Ammon's horn (tissue), 1 donor: Measurements from ENCODE around the gene DDX39A.
"Not testable (repeated sequence)": the region's sequence is repeated elsewhere in the genome, so short reads cannot be mapped to it uniquely, and the experiment has no call there.

Experiments used
- DNase-seq: peaks from one replicate; pipeline ENCODE4 v3.0.0-alpha.2; 2016; ENCODE audit warnings: low spot score

DDX39A gene

GRCh38 chr19:14385492-14385891 is 33.6 kb downstream of the DDX39A start:
- no peak for DNase-seq

DNA sequence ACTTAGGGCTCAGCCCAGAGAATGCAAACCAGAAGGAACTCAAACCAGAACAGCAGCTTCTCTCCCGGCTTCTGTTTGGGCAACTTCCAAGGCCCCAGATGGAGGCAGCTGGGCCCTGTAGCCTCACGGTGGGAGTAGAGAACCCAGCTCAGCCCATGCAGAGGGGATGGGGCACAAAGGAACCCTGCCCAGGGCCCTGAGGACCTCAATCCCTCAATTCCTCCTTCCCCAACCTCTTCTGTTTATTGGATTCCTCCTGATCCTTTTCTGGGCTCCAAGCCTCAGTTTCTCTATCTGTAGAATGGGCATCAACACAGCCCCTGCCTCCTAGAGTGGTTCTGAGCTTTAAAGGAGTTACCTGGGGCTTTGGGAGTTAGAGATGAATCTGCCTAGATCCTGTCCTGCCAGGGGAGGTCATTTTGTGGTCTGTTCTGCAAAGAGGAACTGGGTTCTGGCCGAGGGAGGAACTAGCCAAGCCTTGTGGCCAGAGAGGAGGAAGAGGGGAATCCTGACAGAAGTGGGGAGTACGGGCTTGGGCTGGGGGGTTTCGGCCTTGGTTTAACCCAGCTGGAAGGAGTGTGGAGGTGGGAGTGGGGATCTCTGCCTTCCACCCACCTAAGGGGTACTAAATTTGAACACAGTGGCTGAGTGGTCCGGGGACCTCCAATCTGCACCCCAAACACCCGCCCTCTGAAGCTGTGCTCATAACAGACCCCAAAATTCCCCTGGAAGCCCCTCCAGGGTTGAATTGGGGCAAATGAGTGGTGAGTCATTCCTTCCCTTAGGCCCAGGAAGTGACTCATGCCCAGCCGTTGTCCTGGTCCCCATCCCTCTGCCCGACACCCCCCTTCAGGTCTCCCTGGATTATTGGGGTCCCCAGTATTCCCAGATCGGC is 35.2 kb downstream of the DDX39A start:
- peak; percentile 67 for DNase-seq

DNA sequence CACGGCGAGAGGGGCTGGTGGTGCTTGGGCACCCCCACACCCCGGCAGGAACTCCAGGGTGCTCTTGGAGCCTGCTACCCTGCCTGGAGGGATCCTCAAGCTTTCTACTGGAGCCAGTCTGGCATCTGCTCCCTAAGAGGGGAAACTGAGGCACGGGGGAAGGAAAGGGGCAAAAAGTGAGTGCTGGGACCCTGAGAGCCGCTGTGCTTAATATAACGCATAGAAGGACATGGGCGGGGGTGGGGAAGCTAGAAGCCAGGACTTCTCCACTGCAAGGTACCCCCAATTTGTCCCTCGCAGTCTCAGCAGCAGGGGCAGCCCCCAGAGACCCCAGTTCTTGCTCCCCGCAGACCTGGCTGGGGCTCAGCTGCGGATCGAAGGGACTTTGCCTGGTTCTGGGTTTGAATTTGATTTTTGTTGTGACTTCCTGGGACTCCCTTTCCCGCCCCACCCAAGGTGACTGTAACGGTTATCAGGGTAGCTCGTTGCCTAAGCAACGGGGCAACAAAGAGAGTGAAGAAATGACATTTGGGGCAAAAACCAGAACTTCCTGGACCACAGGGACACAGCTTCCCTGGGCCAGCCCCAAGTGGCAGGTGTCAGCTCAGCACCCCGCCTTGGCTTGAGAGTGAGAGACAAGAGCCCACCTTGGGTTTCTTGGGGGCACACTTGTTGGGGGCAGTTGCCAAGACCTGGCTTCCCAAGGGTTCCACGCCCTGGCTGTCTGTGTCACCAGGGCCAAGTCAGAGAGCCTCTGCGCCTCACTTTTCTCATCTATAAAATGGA is 37.3 kb downstream of the DDX39A start:
- no peak for DNase-seq

- DNase-seq: no peak
Observed at GRCh38 chr19:14379294-14380065, 39.7 kb downstream of the DDX39A start.

DNA sequence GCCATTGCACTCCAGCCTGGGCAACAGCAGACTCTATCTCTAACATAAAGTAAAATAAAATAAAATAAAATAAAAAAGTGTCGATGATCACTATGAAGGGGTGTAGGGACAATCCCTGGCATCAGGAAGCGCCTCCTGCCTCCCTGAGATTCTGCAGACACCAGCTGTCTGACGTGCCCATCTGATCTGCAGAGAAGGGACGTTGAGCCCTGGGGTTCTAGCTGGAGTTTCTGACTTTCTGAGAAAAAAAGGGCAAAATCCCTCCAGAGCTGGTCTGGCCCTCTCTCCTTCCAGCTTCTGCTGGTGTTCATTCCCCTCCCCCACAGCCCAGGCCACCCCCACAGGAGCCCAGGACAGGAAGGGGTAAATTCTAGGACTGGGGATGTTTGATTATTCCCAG is 40.3 kb downstream of the DDX39A start:
- DNase-seq: no peak

GRCh38 chr19:14377883-14378328 is 41.2 kb downstream of the DDX39A start:
- DNase-seq: no peak

DNA sequence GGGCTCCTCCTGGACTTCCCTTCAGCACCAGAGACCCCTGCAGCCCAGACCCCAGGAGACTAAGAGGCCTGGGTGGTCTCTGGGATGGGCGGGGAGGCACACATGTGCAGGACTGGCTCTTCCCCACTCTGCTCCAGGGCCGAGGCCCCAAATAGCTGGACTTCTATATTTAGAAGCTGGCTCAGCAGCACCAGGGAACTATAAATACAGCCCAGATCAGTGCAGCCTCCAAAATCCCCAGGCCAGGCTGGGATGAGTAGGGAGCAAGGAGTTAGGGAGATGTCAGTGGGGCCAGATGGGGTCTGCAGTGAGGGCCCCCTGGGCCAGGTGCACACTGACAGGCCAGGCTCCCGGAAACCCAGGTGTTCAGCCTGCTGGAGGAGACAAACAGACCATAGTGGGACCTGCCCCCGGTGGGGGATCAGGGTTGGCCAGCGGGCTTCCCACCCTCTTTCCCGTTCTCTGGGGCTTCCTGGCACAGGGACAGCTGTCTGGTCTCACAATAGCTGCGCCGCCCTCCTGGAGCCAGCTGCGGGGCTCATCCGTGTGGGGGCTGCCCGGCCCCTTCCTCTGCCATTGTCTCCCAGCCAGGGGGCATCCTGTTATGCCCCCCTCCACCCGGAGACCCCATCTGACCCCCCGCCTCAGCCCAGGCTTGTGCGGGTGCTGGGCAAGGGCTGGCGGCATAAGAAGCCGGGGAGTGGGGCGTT is 43.4 kb downstream of the DDX39A start:
- no peak for DNase-seq

GRCh38 chr19:14375055-14375581 is 44.0 kb downstream of the DDX39A start:
- peak; percentile 60 for DNase-seq

- DNase-seq: not testable (repeated sequence)
Observed at GRCh38 chr19:14374313-14374712, 44.8 kb downstream of the DDX39A start.

DNA sequence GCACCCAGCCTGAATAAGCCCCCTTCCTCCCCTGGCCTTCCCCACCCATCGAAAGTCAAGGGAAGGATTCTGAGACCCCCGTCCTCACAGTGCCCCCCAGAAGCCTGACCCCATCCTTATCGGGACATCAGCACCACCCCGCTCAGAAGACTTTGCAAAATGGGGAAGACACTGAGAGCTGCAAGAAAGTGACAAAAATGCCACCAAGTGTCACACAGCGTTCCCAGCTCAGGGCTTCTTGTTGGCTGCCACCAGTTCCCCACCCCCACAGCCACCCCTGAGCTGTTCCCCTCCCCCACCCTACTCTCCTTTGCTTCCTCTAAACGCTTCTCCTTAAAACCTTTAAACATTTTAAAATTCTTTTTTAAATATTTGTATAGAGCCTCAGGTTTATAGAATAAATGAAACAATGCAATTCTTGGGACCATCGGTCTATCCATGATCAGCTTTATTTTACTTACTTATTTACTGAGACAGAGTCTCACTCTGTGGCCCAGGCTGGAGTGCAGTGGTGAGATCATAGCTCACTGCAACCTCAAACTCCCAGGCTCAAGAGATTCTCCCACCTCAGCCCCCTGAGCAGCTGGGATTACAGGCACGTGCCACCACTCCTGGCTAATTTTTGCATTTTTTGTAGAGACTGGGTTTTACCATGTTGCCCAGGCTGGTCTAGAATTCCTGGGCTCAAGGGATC is 46.6 kb downstream of the DDX39A start:
- not testable (repeated sequence) for DNase-seq

DNA sequence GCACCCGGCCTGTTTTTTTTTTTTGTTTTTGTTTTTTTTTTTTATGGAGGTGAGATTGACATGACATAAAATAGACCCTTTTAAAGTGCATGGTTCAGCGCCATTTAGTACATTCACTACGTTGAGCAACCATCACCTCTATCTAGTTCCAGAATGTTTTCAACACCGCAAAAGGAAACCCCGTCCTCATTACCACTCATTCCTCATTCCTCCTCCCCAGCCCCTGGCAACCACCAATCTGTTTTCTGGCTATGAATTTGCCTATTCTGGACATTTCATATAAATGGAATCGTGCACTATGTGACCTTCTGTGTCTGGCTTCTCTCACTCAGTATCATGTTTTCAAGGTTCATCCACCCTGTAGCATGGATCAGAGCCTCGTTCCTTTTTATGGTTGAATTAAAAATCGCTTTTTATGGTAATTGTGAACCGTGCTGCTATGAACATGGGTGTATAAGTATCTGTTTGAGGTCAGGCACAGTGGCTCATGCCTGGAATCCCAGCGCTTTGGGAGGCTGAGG is 47.8 kb downstream of the DDX39A start:
- DNase-seq: no peak

DNA sequence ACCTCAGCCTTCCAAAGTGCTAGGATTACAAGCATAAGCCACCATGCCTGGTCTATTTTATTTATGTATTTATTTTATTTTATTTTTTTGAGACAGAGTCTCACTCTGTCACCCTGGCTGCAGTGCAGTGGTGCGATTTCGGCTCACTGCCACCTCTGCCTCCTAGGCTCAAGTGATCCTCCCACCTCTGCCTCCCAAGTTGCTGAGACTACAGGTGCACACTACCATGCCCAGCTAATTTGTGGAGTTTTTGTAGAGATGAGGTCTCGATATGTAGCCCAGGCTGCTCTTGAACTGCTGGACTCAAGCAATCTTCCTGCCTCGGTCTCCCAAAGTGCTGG is 48.2 kb downstream of the DDX39A start:
- no peak for DNase-seq

DNA sequence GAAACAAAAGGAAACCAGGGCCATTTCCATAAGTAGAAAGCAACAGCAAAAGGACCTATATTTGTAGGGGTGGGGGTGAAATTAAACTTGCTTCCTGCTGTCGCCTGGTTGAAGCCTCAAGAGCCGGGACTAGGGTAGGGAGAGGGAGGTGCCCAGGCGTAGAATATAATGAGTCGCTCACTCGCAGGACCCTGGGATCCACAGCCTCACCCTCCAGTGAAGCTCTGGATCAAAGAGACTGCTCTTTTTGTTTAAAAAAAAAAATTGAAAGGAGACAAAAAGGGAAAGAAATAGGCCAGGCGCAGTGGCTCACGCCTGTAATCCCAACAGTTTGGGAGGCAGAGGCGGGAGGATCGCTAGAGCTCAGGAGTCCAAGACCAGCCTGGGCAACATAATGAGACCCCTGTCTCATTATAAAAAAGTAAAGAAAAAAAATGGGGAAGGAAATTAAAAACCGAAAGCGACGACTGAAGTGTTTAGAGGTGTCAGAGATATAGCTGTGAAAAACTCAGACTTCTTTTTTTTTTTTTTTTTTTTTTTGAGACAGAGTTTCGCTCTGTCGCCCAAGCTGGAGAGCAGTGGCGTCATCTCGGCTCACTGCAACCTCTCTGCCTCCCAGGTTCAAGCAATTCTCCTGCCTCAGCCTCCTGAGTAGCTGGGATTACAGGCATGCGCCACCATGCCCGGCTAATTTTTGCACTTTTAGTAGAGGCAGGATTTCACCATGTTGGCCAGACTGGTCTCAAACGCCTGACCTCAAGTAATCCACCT is 48.8 kb downstream of the DDX39A start:
- no peak for DNase-seq

- no peak for DNase-seq
Observed at GRCh38 chr19:14369399-14370168, 49.6 kb downstream of the DDX39A start.

- DNase-seq: no peak
Observed at GRCh38 chr19:14368011-14368513, 51.1 kb downstream of the DDX39A start.

GRCh38 chr19:14367016-14367415 is 52.1 kb downstream of the DDX39A start:
- no peak for DNase-seq

DNA sequence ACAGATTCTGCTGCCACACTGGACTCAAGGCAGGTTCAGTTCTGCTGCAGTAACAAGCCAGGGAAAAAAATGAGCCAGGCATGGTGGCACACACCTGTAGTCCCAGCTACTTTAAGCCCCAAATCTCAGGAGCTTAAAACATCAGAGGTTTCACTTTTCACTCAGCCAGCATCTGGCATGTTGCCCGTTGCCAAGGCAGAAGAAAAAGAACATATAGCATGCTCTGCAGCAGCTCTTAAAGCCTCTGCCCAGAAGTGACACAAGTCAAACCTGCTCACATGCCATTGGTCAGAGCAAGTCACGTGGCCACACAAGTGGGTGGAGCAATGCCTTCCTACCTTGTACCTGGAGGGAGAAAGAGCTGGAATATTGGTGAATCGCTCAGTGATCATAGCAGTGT is 52.6 kb downstream of the DDX39A start:
- peak; percentile 51 for DNase-seq

DNA sequence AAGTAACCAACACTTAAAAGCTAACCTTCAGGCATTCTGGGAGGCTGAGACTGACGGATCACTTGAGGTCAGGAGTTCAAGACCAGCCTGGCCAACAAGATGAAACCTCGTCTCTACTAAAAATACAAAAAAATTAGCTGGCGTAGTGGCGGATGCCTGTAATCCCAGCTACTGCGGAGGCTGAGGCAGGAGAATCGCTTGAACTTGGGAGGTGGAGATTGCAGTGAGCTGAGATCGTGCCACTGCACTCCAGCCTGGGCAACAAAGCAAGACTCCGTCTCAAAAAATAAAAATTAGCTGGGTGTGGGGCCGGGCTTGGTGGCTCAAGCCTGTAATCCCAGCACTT is 55.1 kb downstream of the DDX39A start:
- DNase-seq: not testable (repeated sequence)
